ENCODE results near the gene TP63. TPM values are rescaled to one million over a fixed set of nuclear protein-coding genes. Genes with fewer than 3 reads are reported as not detected.

The TP63 gene
- polyA plus RNA-seq, 4 donors, result under 0.01 to 0.12 (median 0.03) TPM; not detected in 1

DNA sequence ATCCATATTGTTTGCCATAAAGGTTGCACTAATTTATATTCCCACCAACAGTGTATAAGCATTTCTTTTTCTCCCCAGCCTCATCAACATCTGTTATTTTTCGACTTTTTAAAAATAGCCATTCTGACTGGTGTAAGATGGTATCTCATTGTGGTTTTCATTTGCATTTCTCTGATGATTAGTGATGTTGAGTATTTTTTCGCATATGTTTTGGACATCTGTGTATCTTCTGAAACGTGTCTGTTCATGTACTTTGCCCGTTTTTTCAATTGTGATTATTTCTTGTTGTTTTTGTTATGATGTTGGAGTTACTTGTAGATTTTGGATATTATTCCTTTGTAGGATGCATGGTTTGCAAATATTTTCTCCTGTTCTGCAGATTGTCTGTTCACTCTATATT lies 46.5 kb downstream of the TP63 start:
- no peak overlapping the region for H3K4me3 ChIP-seq (ENCODE audit: low read depth in 1 of 3, low read length in 3 of 3)
- no peak overlapping the region for H3K27ac ChIP-seq (ENCODE audit: low read depth in 1 of 3, low read length in 2 of 3)
- WGBS, 3 donors, result 71 to 80% (median 72%) methylated on average over 4 of the region's 4 CpGs
- no peaks in the 10 kb centered on the region for H3K9me3 ChIP-seq (ENCODE audit: control insufficient read depth in 2 of 2, insufficient read depth in 1 of 2, low read depth in 1 of 2, low read length in 1 of 2)
- H3K36me3 ChIP-seq (ENCODE audit: control insufficient read depth in 3 of 3, insufficient read depth in 2 of 3, low read depth in 1 of 3, low read length in 3 of 3), result no peaks in the 10 kb centered on the region
- DNase-seq (no peak), FAIRE-seq (no peak)
- no peaks in the 10 kb centered on the region for H3K4me1 ChIP-seq (ENCODE audit: control insufficient read depth in 3 of 3, insufficient read depth in 2 of 3, low read depth in 1 of 3, low read length in 2 of 3)
- no peaks in the 10 kb centered on the region for H3K27me3 ChIP-seq (ENCODE audit: control insufficient read depth in 3 of 3, insufficient read depth in 3 of 3, low read length in 3 of 3)

DNA sequence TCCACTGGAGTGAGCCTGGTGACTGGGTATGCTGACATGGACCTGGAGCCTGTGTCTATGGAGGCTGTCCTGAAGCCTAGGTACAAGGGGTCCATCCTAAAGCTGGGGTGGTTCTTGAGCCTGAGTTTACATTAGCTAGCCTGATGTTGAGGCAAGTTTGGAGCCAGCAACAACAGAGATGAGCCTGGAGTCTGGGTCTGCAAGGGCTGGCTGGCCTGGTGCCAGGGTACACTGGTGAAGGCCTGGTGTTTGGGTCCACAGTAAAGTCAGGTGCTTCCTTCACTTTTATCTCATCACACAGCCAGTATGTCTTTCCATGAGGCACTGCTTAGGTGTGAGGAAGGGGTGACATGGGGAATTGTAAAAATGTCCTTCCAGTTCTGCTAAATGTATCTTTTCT lies 49.5 kb downstream of the TP63 start:
- Histone ChIP-seq H3K4me1 (ENCODE audit: control insufficient read depth in 3 of 3, insufficient read depth in 2 of 3, low read depth in 1 of 3, low read length in 2 of 3) (no peaks in the 10 kb centered on the region), H3K27ac (ENCODE audit: low read depth in 1 of 3, low read length in 2 of 3) (no peak overlapping the region), H3K4me3 (ENCODE audit: low read depth in 1 of 3, low read length in 3 of 3) (no peak overlapping the region), H3K27me3 (ENCODE audit: control insufficient read depth in 3 of 3, insufficient read depth in 3 of 3, low read length in 3 of 3) (no peaks in the 10 kb centered on the region), H3K9me3 (ENCODE audit: control insufficient read depth in 2 of 2, insufficient read depth in 1 of 2, low read depth in 1 of 2, low read length in 1 of 2) (no peaks in the 10 kb centered on the region), H3K36me3 (ENCODE audit: control insufficient read depth in 3 of 3, insufficient read depth in 2 of 3, low read depth in 1 of 3, low read length in 3 of 3) (no peaks in the 10 kb centered on the region)
- FAIRE-seq (no peak), DNase-seq (no peak)

DNA sequence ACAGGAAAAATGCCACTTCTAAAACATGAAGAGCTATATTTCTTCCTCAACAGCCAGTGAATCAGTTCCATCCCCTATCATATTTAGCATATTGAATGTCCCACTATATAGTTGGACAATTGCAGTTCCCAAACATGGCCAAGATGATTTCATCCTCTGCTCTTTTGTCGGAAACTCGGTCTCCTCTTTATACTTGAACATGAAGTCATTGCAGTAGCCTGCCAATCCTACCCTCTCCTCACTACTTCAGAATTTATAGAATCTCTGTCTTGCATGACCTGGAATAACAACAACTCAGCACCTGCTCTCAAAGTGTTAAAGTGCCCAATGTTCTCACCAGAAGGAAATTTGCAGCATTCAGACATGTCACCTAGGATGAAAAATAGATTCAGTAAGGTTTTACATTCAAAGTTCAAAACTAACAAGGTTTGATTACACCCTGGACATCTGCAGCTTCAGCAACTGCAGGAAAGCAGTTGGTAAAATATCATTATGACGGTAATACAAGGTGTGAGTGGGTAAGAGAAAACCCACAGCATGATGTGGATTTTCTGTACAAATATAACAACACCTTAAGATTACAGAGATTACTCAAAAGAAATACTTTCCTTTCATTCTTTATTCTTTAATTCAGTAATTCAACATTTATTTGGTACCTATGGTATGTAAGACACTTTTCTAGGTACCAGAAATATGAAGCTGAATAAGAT lies 52.5 kb downstream of the TP63 start:
- no peak overlapping the region for H3K27ac ChIP-seq (ENCODE audit: low read depth in 1 of 3, low read length in 2 of 3)
- no peak overlapping the region for H3K4me3 ChIP-seq (ENCODE audit: low read depth in 1 of 3, low read length in 3 of 3)
- 80 to 96% (median 92%) methylated on average over 3 of the region's 3 CpGs for whole genome bisulfite sequencing, 3 donors
- no peaks in the 10 kb centered on the region for H3K9me3 ChIP-seq (ENCODE audit: control insufficient read depth in 2 of 2, insufficient read depth in 1 of 2, low read depth in 1 of 2, low read length in 1 of 2)
- H3K36me3 ChIP-seq (ENCODE audit: control insufficient read depth in 3 of 3, insufficient read depth in 2 of 3, low read depth in 1 of 3, low read length in 3 of 3), result no peaks in the 10 kb centered on the region
- no peaks in the 10 kb centered on the region for H3K27me3 ChIP-seq (ENCODE audit: control insufficient read depth in 3 of 3, insufficient read depth in 3 of 3, low read length in 3 of 3)
- DNase-seq, result no peak
- no peaks in the 10 kb centered on the region for H3K4me1 ChIP-seq (ENCODE audit: control insufficient read depth in 3 of 3, insufficient read depth in 2 of 3, low read depth in 1 of 3, low read length in 2 of 3)
- no peak for FAIRE-seq

DNA sequence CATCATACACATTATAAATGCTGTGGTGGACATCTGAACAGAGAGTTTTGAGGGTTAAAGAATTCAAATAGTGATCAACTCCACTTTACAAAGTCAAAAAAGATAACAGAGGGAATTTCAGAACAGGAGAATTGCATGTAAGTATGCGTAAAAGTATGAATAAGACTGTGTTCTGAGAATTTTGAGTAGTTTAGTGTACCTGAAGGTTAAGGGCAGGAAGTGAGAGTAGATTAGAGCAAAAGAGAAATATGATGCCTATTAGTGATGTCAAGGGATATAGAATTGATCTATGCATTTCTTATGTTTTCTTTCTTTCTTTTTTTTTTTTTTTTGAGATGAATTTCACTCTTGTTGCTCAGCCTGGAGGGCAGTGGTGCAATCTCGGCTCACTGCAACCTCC lies 53.1 kb downstream of the TP63 start:
- H3K27me3 ChIP-seq (ENCODE audit: control insufficient read depth in 3 of 3, insufficient read depth in 3 of 3, low read length in 3 of 3), result no peaks in the 10 kb centered on the region
- H3K9me3 ChIP-seq (ENCODE audit: control insufficient read depth in 2 of 2, insufficient read depth in 1 of 2, low read depth in 1 of 2, low read length in 1 of 2), result no peaks in the 10 kb centered on the region
- no peak overlapping the region for H3K4me3 ChIP-seq (ENCODE audit: low read depth in 1 of 3, low read length in 3 of 3)
- no peak overlapping the region for H3K27ac ChIP-seq (ENCODE audit: low read depth in 1 of 3, low read length in 2 of 3)
- 76 to 89% (median 89%) methylated on average over 2 of the region's 2 CpGs for WGBS, 3 donors
- H3K4me1 ChIP-seq (ENCODE audit: control insufficient read depth in 3 of 3, insufficient read depth in 2 of 3, low read depth in 1 of 3, low read length in 2 of 3), result no peaks in the 10 kb centered on the region
- no peak for FAIRE-seq
- no peak for DNase-seq
- H3K36me3 ChIP-seq (ENCODE audit: control insufficient read depth in 3 of 3, insufficient read depth in 2 of 3, low read depth in 1 of 3, low read length in 3 of 3), result no peaks in the 10 kb centered on the region

DNA sequence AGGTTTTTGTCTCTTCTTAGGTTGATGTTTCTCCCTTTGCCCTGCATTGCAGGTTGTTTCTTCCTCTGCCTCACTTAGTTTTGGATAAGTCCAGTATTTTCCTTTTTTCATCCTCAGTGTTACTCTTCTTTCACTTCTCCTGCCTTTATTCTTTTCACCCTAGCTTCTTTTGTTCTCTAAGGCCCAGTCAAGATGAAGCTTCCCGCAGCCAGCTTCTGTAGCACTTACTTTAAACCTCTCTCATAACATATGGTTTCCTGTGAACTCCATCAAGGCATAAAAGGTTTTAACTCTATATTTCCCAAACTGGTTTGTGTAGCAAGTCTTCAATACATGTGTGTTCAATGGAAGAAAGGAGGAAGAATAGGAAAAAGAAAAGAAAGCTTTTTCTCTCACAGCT lies 54.1 kb downstream of the TP63 start:
- no peaks in the 10 kb centered on the region for H3K36me3 ChIP-seq (ENCODE audit: control insufficient read depth in 3 of 3, insufficient read depth in 2 of 3, low read depth in 1 of 3, low read length in 3 of 3)
- DNase-seq (no peak), FAIRE-seq (no peak)
- no peak overlapping the region for H3K4me3 ChIP-seq (ENCODE audit: low read depth in 1 of 3, low read length in 3 of 3)
- H3K27ac ChIP-seq (ENCODE audit: low read depth in 1 of 3, low read length in 2 of 3), result no peak overlapping the region
- H3K27me3 ChIP-seq (ENCODE audit: control insufficient read depth in 3 of 3, insufficient read depth in 3 of 3, low read length in 3 of 3), result no peaks in the 10 kb centered on the region
- no peaks in the 10 kb centered on the region for H3K9me3 ChIP-seq (ENCODE audit: control insufficient read depth in 2 of 2, insufficient read depth in 1 of 2, low read depth in 1 of 2, low read length in 1 of 2)
- no peaks in the 10 kb centered on the region for H3K4me1 ChIP-seq (ENCODE audit: control insufficient read depth in 3 of 3, insufficient read depth in 2 of 3, low read depth in 1 of 3, low read length in 2 of 3)
- 63 to 89% (median 71%) methylated on average over 1 of the region's 1 CpG for WGBS, 3 donors

DNA sequence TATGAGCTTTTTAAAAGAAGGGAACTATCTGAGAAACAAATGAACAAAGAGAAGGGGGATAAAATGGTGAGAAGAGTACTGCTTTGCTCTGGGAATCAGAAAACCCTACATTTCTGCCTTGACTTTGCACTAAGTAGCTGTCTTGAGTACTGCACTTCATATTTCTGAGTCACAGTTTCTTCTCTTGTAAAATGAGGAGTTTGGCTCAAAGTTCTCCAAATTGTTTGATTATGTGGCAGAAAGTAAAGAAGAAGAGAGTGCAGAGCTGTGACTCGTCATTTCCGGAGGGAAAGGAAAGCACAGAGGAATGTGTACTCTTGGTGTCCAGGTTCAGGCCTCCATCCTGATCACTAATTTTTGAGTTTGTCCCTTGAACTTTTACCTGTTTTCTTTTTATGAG lies 54.7 kb downstream of the TP63 start:
- FAIRE-seq, result no peak
- H3K36me3 ChIP-seq (ENCODE audit: control insufficient read depth in 3 of 3, insufficient read depth in 2 of 3, low read depth in 1 of 3, low read length in 3 of 3), result no peaks in the 10 kb centered on the region
- 63 to 89% (median 64%) methylated on average over 2 of the region's 2 CpGs for WGBS, 3 donors
- H3K27me3 ChIP-seq (ENCODE audit: control insufficient read depth in 3 of 3, insufficient read depth in 3 of 3, low read length in 3 of 3), result no peaks in the 10 kb centered on the region
- H3K4me3 ChIP-seq (ENCODE audit: low read depth in 1 of 3, low read length in 3 of 3), result no peak overlapping the region
- DNase-seq, result peak in 1 of 2 donors; percentile 5
- H3K27ac ChIP-seq (ENCODE audit: low read depth in 1 of 3, low read length in 2 of 3), result no peak overlapping the region
- H3K9me3 ChIP-seq (ENCODE audit: control insufficient read depth in 2 of 2, insufficient read depth in 1 of 2, low read depth in 1 of 2, low read length in 1 of 2), result no peaks in the 10 kb centered on the region
- no peaks in the 10 kb centered on the region for H3K4me1 ChIP-seq (ENCODE audit: control insufficient read depth in 3 of 3, insufficient read depth in 2 of 3, low read depth in 1 of 3, low read length in 2 of 3)

DNA sequence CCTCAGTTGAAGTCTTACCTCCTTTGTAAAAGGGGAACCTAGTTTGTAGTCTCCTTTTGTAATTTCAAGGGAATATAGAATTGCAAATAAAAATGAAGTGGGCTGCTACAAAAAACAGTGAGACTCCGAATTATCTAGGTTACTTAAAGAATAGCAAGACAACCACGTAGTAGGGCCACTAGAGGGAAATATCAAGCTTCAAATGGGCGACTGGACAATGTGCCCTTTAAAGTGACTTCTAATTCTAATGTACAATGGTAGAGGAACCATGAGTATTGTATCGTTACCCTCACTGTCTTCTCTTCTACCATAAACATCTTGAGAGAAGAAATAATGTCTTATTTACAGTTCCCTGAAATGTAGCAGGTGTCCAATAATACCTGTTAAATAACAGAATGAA lies 56.3 kb downstream of the TP63 start:
- 79 to 82% (median 79%) methylated on average over 4 of the region's 4 CpGs for WGBS, 3 donors
- Histone ChIP-seq H3K27ac (ENCODE audit: low read depth in 1 of 3, low read length in 2 of 3) (no peak overlapping the region), H3K4me1 (ENCODE audit: control insufficient read depth in 3 of 3, insufficient read depth in 2 of 3, low read depth in 1 of 3, low read length in 2 of 3) (no peaks in the 10 kb centered on the region), H3K4me3 (ENCODE audit: low read depth in 1 of 3, low read length in 3 of 3) (no peak overlapping the region), H3K36me3 (ENCODE audit: control insufficient read depth in 3 of 3, insufficient read depth in 2 of 3, low read depth in 1 of 3, low read length in 3 of 3) (no peaks in the 10 kb centered on the region), H3K9me3 (ENCODE audit: control insufficient read depth in 2 of 2, insufficient read depth in 1 of 2, low read depth in 1 of 2, low read length in 1 of 2) (no peaks in the 10 kb centered on the region), H3K27me3 (ENCODE audit: control insufficient read depth in 3 of 3, insufficient read depth in 3 of 3, low read length in 3 of 3) (no peaks in the 10 kb centered on the region)
- FAIRE-seq (no peak), DNase-seq (no peak)

DNA sequence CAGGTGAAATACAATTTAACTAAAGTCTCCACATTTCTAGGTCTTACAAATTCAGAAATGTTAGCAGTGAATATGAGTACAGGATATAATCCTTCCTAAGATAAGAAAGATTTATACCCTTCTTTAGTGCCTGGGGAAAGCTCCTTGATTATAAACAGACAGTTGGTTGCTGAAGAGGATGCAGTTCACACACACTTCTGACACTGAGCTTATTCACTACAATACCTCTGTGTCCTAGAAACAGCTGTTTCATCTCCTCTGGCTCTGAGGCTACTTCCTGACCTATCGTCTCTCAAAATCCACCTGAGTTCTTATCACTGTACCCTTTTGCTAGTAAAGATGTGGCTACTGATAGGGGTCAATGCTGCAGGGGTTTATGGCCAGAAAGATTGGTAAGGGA lies 57.1 kb downstream of the TP63 start:
- DNase-seq, result no peak
- 4 to 17% (median 8%) methylated on average over 1 of the region's 1 CpG for WGBS, 3 donors
- H3K36me3 ChIP-seq (ENCODE audit: control insufficient read depth in 3 of 3, insufficient read depth in 2 of 3, low read depth in 1 of 3, low read length in 3 of 3), result no peaks in the 10 kb centered on the region
- no peaks in the 10 kb centered on the region for H3K27me3 ChIP-seq (ENCODE audit: control insufficient read depth in 3 of 3, insufficient read depth in 3 of 3, low read length in 3 of 3)
- FAIRE-seq, result no peak
- no peak overlapping the region for H3K4me3 ChIP-seq (ENCODE audit: low read depth in 1 of 3, low read length in 3 of 3)
- no peaks in the 10 kb centered on the region for H3K4me1 ChIP-seq (ENCODE audit: control insufficient read depth in 3 of 3, insufficient read depth in 2 of 3, low read depth in 1 of 3, low read length in 2 of 3)
- no peaks in the 10 kb centered on the region for H3K9me3 ChIP-seq (ENCODE audit: control insufficient read depth in 2 of 2, insufficient read depth in 1 of 2, low read depth in 1 of 2, low read length in 1 of 2)
- no peak overlapping the region for H3K27ac ChIP-seq (ENCODE audit: low read depth in 1 of 3, low read length in 2 of 3)

DNA sequence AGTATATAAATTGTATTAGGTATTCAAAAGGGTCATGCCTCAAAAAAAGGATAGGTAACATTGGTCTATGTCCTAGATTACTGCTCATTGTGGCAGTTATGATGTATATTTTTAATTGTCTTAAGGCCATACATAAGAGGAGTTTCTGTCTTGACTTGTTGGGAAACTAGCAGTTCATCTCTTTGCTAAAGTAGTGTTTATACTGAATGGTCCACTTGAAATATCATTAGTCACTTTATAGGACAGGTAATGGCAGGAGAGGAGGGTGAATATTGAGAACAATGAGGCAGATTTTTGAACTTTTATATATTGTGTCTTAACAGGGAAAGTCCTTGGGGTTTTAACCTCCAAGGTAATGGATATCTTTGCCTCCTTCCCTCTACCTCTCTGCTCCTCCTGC lies 58.4 kb downstream of the TP63 start:
- Histone ChIP-seq H3K4me3 (ENCODE audit: low read depth in 1 of 3, low read length in 3 of 3) (no peak overlapping the region), H3K9me3 (ENCODE audit: control insufficient read depth in 2 of 2, insufficient read depth in 1 of 2, low read depth in 1 of 2, low read length in 1 of 2) (no peaks in the 10 kb centered on the region), H3K27me3 (ENCODE audit: control insufficient read depth in 3 of 3, insufficient read depth in 3 of 3, low read length in 3 of 3) (no peaks in the 10 kb centered on the region), H3K36me3 (ENCODE audit: control insufficient read depth in 3 of 3, insufficient read depth in 2 of 3, low read depth in 1 of 3, low read length in 3 of 3) (no peaks in the 10 kb centered on the region), H3K4me1 (ENCODE audit: control insufficient read depth in 3 of 3, insufficient read depth in 2 of 3, low read depth in 1 of 3, low read length in 2 of 3) (no peaks in the 10 kb centered on the region), H3K27ac (ENCODE audit: low read depth in 1 of 3, low read length in 2 of 3) (no peak overlapping the region)
- no peak for FAIRE-seq
- no peak for DNase-seq
